A549 (cell line): ENCODE measurements around the gene NANOS2. TPM values are rescaled to one million over a fixed set of nuclear protein-coding genes. Genes with fewer than 3 reads are reported as not detected.

Experiments
- ATAC-seq, 2 experiments: fragments of 200-7000 bp in 1 of 2; fragments of >200 bp in 1 of 2; cut with Nextera tagmentation in 1 of 2; cut with Tn5 transposase in 1 of 2; 3 replicates each; pipeline versions ENCODE4 v1.8.0 to v1.9.1; 2018 to 2020; ENCODE audit warnings: mild to moderate bottlenecking in 1 of 2, moderate library complexity in 1 of 2
- CTCF ChIA-PET: fragments of 300-600 bp; sonication (Branson Sonifier 250); formaldehyde crosslinking; extraction: SDS; loops from one replicate; lab custom pipeline; 2021; ENCODE audit warnings: antibody characterized with exemption, inconsistent platforms; lab: Yijun Ruan, JAX
- POLR2A ChIA-PET: fragments of 350-600 bp; formaldehyde crosslinking; extraction: SDS; loops from one replicate; lab custom pipeline; 2021; ENCODE audit warnings: antibody characterized with exemption, inconsistent platforms; lab: Yijun Ruan, JAX
- DNase-seq, 2 experiments: peaks; one replicate each; pipeline versions ENCODE4 v3.0.0 to v3.0.0-alpha.2; 2011 to 2016; ENCODE audit warnings: low read depth in 1 of 2, low spot score in 1 of 2
- FAIRE-seq: peaks from 2 replicates; lab custom pipeline; 2011; peaks lifted over from hg19 to GRCh38; lab: Jason Lieb, UNC
- H3K27ac ChIP-seq, 2 experiments: fragments of >200 bp; sonication (Bioruptor Twin); formaldehyde crosslinking; 3 replicates each; pipeline ENCODE4 v1.5.1; 2016 to 2017
- H3K4me1 ChIP-seq: fragments of >200 bp; sonication (Bioruptor Twin); formaldehyde crosslinking; 3 replicates; pipeline ENCODE4 v1.6.1; 2016
- H3K4me2 ChIP-seq: fragments of >200 bp; sonication (Bioruptor Twin); formaldehyde crosslinking; 3 replicates; pipeline ENCODE4 v1.6.1; 2016
- H3K4me3 ChIP-seq: fragments of >200 bp; sonication (Bioruptor Twin); formaldehyde crosslinking; 3 replicates; pipeline ENCODE4 v1.5.1; 2016
- H3K9me3 ChIP-seq: fragments of >200 bp; sonication (Bioruptor Twin); formaldehyde crosslinking; 3 replicates; pipeline ENCODE4 v1.6.1; 2016
- BHLHE40 ChIP-seq: IDR thresholded peaks from 2 replicates; pipeline ENCODE4 v1.6.1; 2012; ENCODE audit warnings: low read depth, low read length, inconsistent platforms
- CBX2 ChIP-seq: fragments of 200-600 bp; sonication (generic); IDR thresholded peaks from 2 replicates; pipeline ENCODE4 v1.6.1; 2016; ENCODE audit warnings: low read depth, mild to moderate bottlenecking, borderline replicate concordance
- EHF ChIP-seq: fragments of 250-450 bp; sonication (Bioruptor Pico); IDR thresholded peaks from 2 replicates; pipeline ENCODE4 v1.5.0; 2020; ENCODE audit warnings: mild to moderate bottlenecking
- EHMT2 ChIP-seq: fragments of 200-600 bp; sonication (generic); IDR thresholded peaks from 2 replicates; pipeline ENCODE4 v1.6.1; 2016; ENCODE audit warnings: antibody characterized with exemption, low read depth, mild to moderate bottlenecking, moderate library complexity
- FOSL2 ChIP-seq, 2 experiments: fragments of 450-650 bp in 1 of 2; fragments of >200 bp in 1 of 2; sonication (Bioruptor Twin) in 1 of 2; formaldehyde crosslinking; IDR thresholded peaks; 2 replicates each; pipeline versions ENCODE4 v1.5.0 to v1.6.1; 2016 to 2020; ENCODE audit warnings: mild to moderate bottlenecking in 1 of 2, moderate library complexity in 1 of 2
- HDAC2 ChIP-seq: fragments of 200-600 bp; sonication (generic); IDR thresholded peaks from 2 replicates; pipeline ENCODE4 v1.6.1; 2016
- HOXB13 ChIP-seq: fragments of 250-450 bp; sonication (Bioruptor Pico); IDR thresholded peaks from 2 replicates; pipeline ENCODE4 v1.5.0; 2020; ENCODE audit warnings: low read depth, mild to moderate bottlenecking, moderate library complexity
- JUN ChIP-seq, 2 experiments: fragments of >200 bp; sonication (Bioruptor Twin); formaldehyde crosslinking; IDR thresholded peaks; 2 replicates in 1 of 2; 3 replicates in 1 of 2; pipeline ENCODE4 v1.6.1; 2016 to 2017
- JUNB ChIP-seq: fragments of >200 bp; sonication (Bioruptor Twin); formaldehyde crosslinking; IDR thresholded peaks from 2 replicates; pipeline ENCODE4 v1.6.1; 2016
- KDM5A ChIP-seq: fragments of 200-600 bp; sonication (generic); IDR thresholded peaks from 2 replicates; pipeline ENCODE4 v1.6.1; 2016; ENCODE audit warnings: antibody characterized with exemption, mild to moderate bottlenecking
- MAX ChIP-seq: IDR thresholded peaks from 2 replicates; pipeline ENCODE4 v1.6.1; 2012
- MAZ ChIP-seq: fragments of 150-350 bp; IDR thresholded peaks from 2 replicates; pipeline ENCODE4 v1.6.1; 2014; ENCODE audit warnings: antibody characterized with exemption, low read depth, low read length, borderline replicate concordance
- MYC ChIP-seq: IDR thresholded peaks from 2 replicates; pipeline ENCODE4 v1.6.1; 2012; ENCODE audit warnings: mild to moderate bottlenecking, inconsistent platforms, low read length, improper control_type of control experiment, borderline replicate concordance
- NFE2L2 ChIP-seq: fragments of 150-350 bp; conservative IDR thresholded peaks from 2 replicates; pipeline ENCODE4 v1.6.1; 2014; ENCODE audit warnings: low read length
- NPAS2 ChIP-seq: fragments of 250-450 bp; sonication (Bioruptor Pico); IDR thresholded peaks from 2 replicates; pipeline ENCODE4 v1.8.0; 2022; ENCODE audit warnings: mild to moderate bottlenecking, moderate library complexity, borderline replicate concordance
- POLR2A ChIP-seq: IDR thresholded peaks from 2 replicates; pipeline ENCODE4 v1.6.1; 2012; ENCODE audit warnings: mild to moderate bottlenecking, low read length
- RAD21 ChIP-seq, 2 experiments: fragments of >200 bp in 1 of 2; sonication (Bioruptor Twin) in 1 of 2; formaldehyde crosslinking in 1 of 2; IDR thresholded peaks in 1 of 2; conservative IDR thresholded peaks in 1 of 2; 2 replicates in 1 of 2; 3 replicates in 1 of 2; pipeline ENCODE4 v1.6.1; 2012 to 2018; ENCODE audit warnings: inconsistent platforms in 1 of 2
- RCOR1 ChIP-seq: fragments of 150-350 bp; IDR thresholded peaks from 2 replicates; pipeline ENCODE4 v1.6.1; 2014; ENCODE audit warnings: antibody characterized with exemption, low read length, low read depth
- REST ChIP-seq: fragments of 200-600 bp; sonication (generic); IDR thresholded peaks from 2 replicates; pipeline ENCODE4 v1.6.1; 2016; ENCODE audit warnings: antibody characterized with exemption, mild to moderate bottlenecking, moderate library complexity
- RNF2 ChIP-seq: fragments of 200-600 bp; sonication (generic); IDR thresholded peaks from 2 replicates; pipeline ENCODE4 v1.6.1; 2016; ENCODE audit warnings: low read depth, mild to moderate bottlenecking, antibody characterized with exemption, moderate library complexity, borderline replicate concordance
- ZNF302 ChIP-seq: fragments of 250-450 bp; sonication (Bioruptor Pico); IDR thresholded peaks from 2 replicates; pipeline ENCODE4 v1.9.0; 2021; ENCODE audit warnings: inconsistent platforms, mild to moderate bottlenecking, moderate library complexity
- WGBS: methylation state at CpG from one replicate; pipeline ENCODE4 v1.1.6; 2017; ENCODE audit errors: missing lambda C conversion rate; 5-methylcytosine and 5-hydroxymethylcytosine counted together
- polyA plus RNA-seq, 4 experiments: library from polyadenylated mRNA; depleted of rRNA in 3 of 4; stranded (reverse); fragments of >200 nt; fragmentation: RNase III in 1 of 4; extraction: RNeasy Plus Mini Kit Qiagen cat#74134 plus additional on column Dnase treatment in 1 of 4; gene quantifications; 2 replicates in 3 of 4; 3 replicates in 1 of 4; pipeline ENCODE4 v1.2.3, GENCODE V29; 2011 to 2017
- TF ChIP-seq, protein P1 (sequence below): fragments of 150-350 bp; IDR thresholded peaks from 2 replicates; pipeline ENCODE4 v1.6.1; 2014; ENCODE audit warnings: low read depth, mild to moderate bottlenecking, low read length
- TF ChIP-seq, protein P2 (sequence below): fragments of >200 bp; sonication (Bioruptor Twin); formaldehyde crosslinking; IDR thresholded peaks from 2 replicates; pipeline ENCODE4 v1.6.1; 2016

Gene NANOS2
- polyA plus RNA-seq, 2 of the 4 experiments (the other 2 are of a cell fraction) = not detected

DNA sequence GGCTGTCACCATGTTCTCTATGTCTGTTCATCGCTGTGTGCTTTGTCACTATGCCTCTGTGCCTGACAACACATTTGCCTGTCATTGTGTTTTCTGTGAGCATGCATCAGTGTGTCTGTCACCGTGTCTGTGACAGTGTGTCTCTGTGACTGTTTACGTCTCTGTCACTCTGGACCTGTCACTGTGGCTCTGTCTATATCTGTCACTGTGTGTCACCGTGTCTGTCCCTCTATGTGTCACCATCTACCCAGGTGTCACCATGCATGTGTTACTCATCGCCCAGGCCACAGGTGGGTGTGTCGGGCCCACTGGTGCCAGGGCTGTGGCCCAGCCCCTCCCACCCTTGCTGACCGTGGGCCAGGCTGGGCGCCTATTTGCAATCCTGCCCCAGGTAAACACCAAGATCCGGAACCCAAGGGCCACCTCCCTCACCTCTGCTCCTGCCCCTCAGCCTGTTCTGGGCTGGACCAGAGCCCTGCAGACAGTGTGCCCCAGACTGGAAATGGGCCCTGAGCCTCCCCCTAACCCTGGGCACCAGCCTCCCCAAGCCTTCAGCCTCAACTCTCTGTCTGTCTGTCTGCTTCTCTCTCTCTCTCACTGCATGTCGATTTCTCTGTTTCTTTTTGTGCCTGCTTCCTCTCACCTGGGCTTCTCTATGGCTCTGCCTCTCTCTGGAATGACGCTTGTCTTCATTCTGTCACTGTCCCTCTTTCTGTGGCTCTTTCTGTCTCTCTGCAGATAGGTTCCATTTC is 36.4 kb downstream of the NANOS2 start:
- 60% methylated on average over 11 of the region's 11 CpGs for WGBS
- Histone ChIP-seq H3K4me2 (no peak overlapping the region), H3K4me3 (no peak overlapping the region), H3K9me3 (no peaks in the 10 kb centered on the region), H3K4me1 (peaks cover 21% of the 10 kb centered on the region), H3K27ac (peak overlapping the region in 1 of 2 experiments; percentile 25; a peak in 3 of 6 replicates)
- ChIA-PET POLR2A (no interaction called here), CTCF (interaction anchor here (9.0 to 12.8 kb wide), 2 partner anchors 10 to 62 kb away, joined by 151 to 315 read pairs; partner anchors contain the start of genes FOXA3, RSPH6A and SYMPK)
- ATAC-seq = no peak
- no peak for DNase-seq
- no peak for FAIRE-seq
- TF ChIP-seq NPAS2 = no peak
- TF ChIP-seq FOSL2 (IDR thresholded peaks at IDR 0.05) = no peak
- TF ChIP-seq FOSL2 (CRISPR knock-in tag; IDR thresholded peaks at IDR 0.05) = 0 out of 2 replicates have a peak, but pooled peaks have one; percentile 9

- ATAC-seq (no peak), FAIRE-seq (no peak), DNase-seq (no peak)
- ChIA-PET POLR2A (no interaction called here), CTCF (interaction anchor here (0.7 to 2.4 kb wide), 2 partner anchors 12 to 59 kb away, joined by 4 to 9 read pairs; partner anchors contain the start of gene FOXA3)
- Histone ChIP-seq H3K4me3 (no peak overlapping the region), H3K4me1 (peaks cover 8% of the 10 kb centered on the region), H3K4me2 (no peak overlapping the region), H3K9me3 (no peaks in the 10 kb centered on the region), H3K27ac (peak overlapping the region in 1 of 2 experiments; percentile 30; a peak in 1 of 6 replicates)
- WGBS = 79% methylated on average over 28 of the region's 41 CpGs
- TF ChIP-seq RNF2 (no peak), JUN (IDR thresholded peaks at IDR 0.05) (no peak), ZNF302 (CRISPR knock-in tag) (no peak), EHF (no peak), MYC (no peak), POLR2A (no peak), CBX2 (no peak), MAZ (no peak), RAD21 (conservative IDR thresholded peaks at IDR 0.05 in 1 of 2, IDR thresholded peaks at IDR 0.05 in 1 of 2) (no peak), MAX (no peak), NFE2L2 (no peak)
- TF ChIP-seq, protein P1, sequence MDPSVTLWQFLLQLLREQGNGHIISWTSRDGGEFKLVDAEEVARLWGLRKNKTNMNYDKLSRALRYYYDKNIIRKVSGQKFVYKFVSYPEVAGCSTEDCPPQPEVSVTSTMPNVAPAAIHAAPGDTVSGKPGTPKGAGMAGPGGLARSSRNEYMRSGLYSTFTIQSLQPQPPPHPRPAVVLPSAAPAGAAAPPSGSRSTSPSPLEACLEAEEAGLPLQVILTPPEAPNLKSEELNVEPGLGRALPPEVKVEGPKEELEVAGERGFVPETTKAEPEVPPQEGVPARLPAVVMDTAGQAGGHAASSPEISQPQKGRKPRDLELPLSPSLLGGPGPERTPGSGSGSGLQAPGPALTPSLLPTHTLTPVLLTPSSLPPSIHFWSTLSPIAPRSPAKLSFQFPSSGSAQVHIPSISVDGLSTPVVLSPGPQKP = no peak
- TF ChIP-seq, protein P2, sequence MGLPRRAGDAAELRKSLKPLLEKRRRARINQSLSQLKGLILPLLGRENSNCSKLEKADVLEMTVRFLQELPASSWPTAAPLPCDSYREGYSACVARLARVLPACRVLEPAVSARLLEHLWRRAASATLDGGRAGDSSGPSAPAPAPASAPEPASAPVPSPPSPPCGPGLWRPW = no peak
Measured at GRCh38 chr19:45876411-45877197, 38.0 kb downstream of the NANOS2 start.

- 69% methylated on average over 4 of the region's 4 CpGs for WGBS
- ATAC-seq (peak; percentile 30 to 40; a peak in 4 of 6 replicates), DNase-seq (no peak), FAIRE-seq (no peak)
- peaks cover 2% of the 10 kb centered on the region for H3K4me1 ChIP-seq
- ChIA-PET CTCF (interaction anchor here (0.7 to 2.4 kb wide), 2 partner anchors 12 to 58 kb away, joined by 4 to 9 read pairs; partner anchors contain the start of gene FOXA3), POLR2A (no interaction called here)
- peak overlapping the region in 1 of 2 experiments; percentile 30; a peak in 1 of 6 replicates for H3K27ac ChIP-seq
- H3K4me3 ChIP-seq = no peak overlapping the region
- no peak overlapping the region for H3K4me2 ChIP-seq
- TF ChIP-seq HDAC2 (no peak), KDM5A (no peak), MAX (no peak), RCOR1 (no peak), EHMT2 (no peak), JUN (IDR thresholded peaks at IDR 0.05) (no peak), JUNB (no peak), REST (no peak), HOXB13 (no peak), MAZ (no peak), BHLHE40 (no peak)
- TF ChIP-seq, protein P2 = no peak
- TF ChIP-seq, all 56 proteins: peak for 0
- H3K9me3 ChIP-seq = no peaks in the 10 kb centered on the region
Measured at GRCh38 chr19:45876161-45876410, 38.5 kb downstream of the NANOS2 start.
